Stomach (tissue), 9 donors: ENCODE results near the gene ELAC1. TPM values are rescaled to one million over a fixed set of nuclear protein-coding genes. Genes with fewer than 3 reads are reported as not detected.
"Not testable (repeated sequence)": the region's sequence is repeated elsewhere in the genome, so short reads cannot be mapped to it uniquely, and the experiment has no call there.

Experiments used
- DNase-seq, 2 donors: peaks; one replicate each; pipeline versions ENCODE4 v3.0.0 to v3.0.0-alpha.2; 2013 to 2019
- H3K27ac ChIP-seq, 5 donors: fragments of 200-600 bp in 4 of 5; sonication (generic) in 4 of 5; one replicate each; pipeline ENCODE4 v1.5.1; 2013 to 2019; ENCODE audit warnings: mild to moderate bottlenecking in 1 of 5, moderate library complexity in 1 of 5
- H3K27me3 ChIP-seq, 3 donors: fragments of 200-600 bp; sonication (generic); one replicate each; pipeline ENCODE4 v1.5.1; 2017 to 2019; ENCODE audit warnings: mixed run types in 1 of 3
- H3K36me3 ChIP-seq, 4 donors: fragments of 200-600 bp; sonication (generic); 1 replicate in 3 of 4; 2 replicates in 1 of 4; pipeline ENCODE4 v1.5.1; 2016 to 2019
- H3K4me1 ChIP-seq, 4 donors: fragments of 200-600 bp; sonication (generic); one replicate each; pipeline ENCODE4 v1.5.1; 2016 to 2019
- H3K4me3 ChIP-seq, 4 donors: fragments of 200-600 bp; sonication (generic) in 3 of 4; one replicate each; pipeline ENCODE4 v1.5.1; 2016 to 2019; ENCODE audit warnings: mild to moderate bottlenecking in 1 of 4
- H3K9me3 ChIP-seq, 4 donors: fragments of 200-600 bp; sonication (generic); one replicate each; pipeline ENCODE4 v1.5.1; 2016 to 2019
- CTCF ChIP-seq, 7 experiments: fragments of 450-650 bp in 4 of 7; fragments of 200-600 bp in 3 of 7; sonication (generic) in 3 of 7; IDR thresholded peaks; one replicate each; pipeline ENCODE4 v1.5.1; 2016 to 2019; ENCODE audit warnings: antibody characterized with exemption in 7 of 7, control low read depth in 2 of 7, mild to moderate bottlenecking in 1 of 7
- EP300 ChIP-seq: sonication (generic); formaldehyde crosslinking; IDR thresholded peaks from one replicate; pipeline ENCODE4 v1.6.1; 2017; ENCODE audit warnings: antibody characterized with exemption
- POLR2A ChIP-seq, 4 donors: fragments of 450-650 bp; IDR thresholded peaks; one replicate each; pipeline ENCODE4 v1.6.1; 2016; ENCODE audit warnings: antibody characterized with exemption in 4 of 4, control low read depth in 2 of 4, mild to moderate bottlenecking in 1 of 4, moderate library complexity in 1 of 4
- POLR2AphosphoS5 ChIP-seq, 3 donors: sonication (generic); formaldehyde crosslinking; IDR thresholded peaks; one replicate each; pipeline ENCODE4 v1.6.1; 2016; ENCODE audit warnings: antibody characterized with exemption in 3 of 3
- WGBS, 5 donors: extraction: QIAGEN DNeasy Blood & Tissue Kit in 3 of 5; methylation state at CpG; one replicate each; pipeline versions ENCODE4 v1.1.5 to v1.1.7; 2013 to 2018; 5-methylcytosine and 5-hydroxymethylcytosine counted together
- intact Hi-C: fragments of 100-400 bp; cut with DNase I; formaldehyde crosslinking; loops from one replicate; pipeline ENCODE4 v1.15.1; 2023; ENCODE audit warnings: low total_unique reads
- polyA plus RNA-seq, 3 donors: library from polyadenylated mRNA; stranded (reverse); fragments of 200-250 nt; gene quantifications; one replicate each; pipeline ENCODE4 v1.2.3, GENCODE V29; 2013
- total RNA-seq, 5 donors: library from RNA; depleted of rRNA; stranded (reverse); fragments of >200 nt; gene quantifications; one replicate each; pipeline versions ENCODE4 v1.1.0 to v1.2.3, GENCODE V29; 2014 to 2016
- donor health status: healthy with polysubstance abuse.
- donor health status: Bipolar disorder and iron deficiency.
- donor health status: healthy.

ELAC1 gene
- total and polyA plus RNA-seq, 8 donors: 0.87 to 22.8 (median 6.4) TPM

DNA sequence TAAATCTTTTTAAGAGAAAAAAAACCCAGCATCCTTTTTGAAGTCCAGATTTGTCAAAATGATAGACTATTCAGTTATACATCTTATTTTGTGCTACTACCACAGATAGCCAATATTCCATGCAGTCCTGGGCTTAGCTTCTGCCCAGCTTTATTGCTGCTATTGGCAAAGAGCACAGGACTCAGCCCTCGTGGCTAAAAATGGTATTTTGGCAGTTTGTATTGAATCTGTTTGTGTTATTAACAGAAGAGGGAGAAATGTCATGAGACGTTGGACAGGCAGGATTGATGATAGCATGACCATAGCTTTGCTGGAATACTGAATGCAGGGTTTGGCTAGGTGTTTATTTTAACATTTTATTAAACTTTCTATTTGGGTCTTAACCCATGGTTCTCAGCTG, 19.4 kb downstream of the ELAC1 start:
- no peaks in the 10 kb centered on the region for H3K27me3 ChIP-seq
- no peak for DNase-seq
- WGBS, 5 donors: 43 to 68% (median 56%) methylated on average over 2 of the region's 2 CpGs
- no peaks in the 10 kb centered on the region for H3K9me3 ChIP-seq
- intact Hi-C loops: no loop called here
- H3K4me1 ChIP-seq: peaks cover 0 to 20% (median 4%) of the 10 kb centered on the region in 4 donors
- H3K36me3 ChIP-seq: peaks cover 6 to 39% (median 32%) of the 10 kb centered on the region in 4 donors
- no peak overlapping the region for H3K4me3 ChIP-seq
- TF ChIP-seq POLR2A (IDR thresholded peaks at IDR 0.05): no peak
- TF ChIP-seq EP300: no peak
- TF ChIP-seq CTCF (IDR thresholded peaks at IDR 0.05): no peak
- no peak for TF ChIP-seq POLR2AphosphoS5 (IDR thresholded peaks at IDR 0.05)
- H3K27ac ChIP-seq: no peak overlapping the region

DNA sequence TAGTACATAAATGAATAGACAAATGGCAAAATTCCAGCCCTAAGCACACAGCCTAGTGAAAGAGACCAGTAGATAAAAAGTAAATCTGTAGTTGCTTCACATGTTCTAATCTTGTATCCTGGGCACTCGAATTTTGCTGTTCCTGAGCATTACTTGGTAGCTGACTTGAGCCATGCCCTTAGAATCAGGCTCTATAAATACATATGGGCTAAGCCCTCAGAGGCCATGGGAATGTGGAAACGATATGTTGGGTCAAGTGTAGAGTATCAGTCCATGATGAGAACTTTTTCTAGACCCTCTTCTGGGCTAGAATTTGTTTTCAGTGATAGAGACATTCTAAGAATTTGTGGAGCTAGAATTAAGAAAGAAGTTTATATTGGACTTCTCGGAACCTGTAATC, 21.9 kb downstream of the ELAC1 start:
- no peak for DNase-seq
- TF ChIP-seq POLR2AphosphoS5 (IDR thresholded peaks at IDR 0.05) (no peak), CTCF (IDR thresholded peaks at IDR 0.05) (no peak), POLR2A (IDR thresholded peaks at IDR 0.05) (no peak), EP300 (no peak)
- 86 to 94% (median 88%) methylated on average over 3 of the region's 3 CpGs for WGBS, 5 donors
- H3K27ac ChIP-seq: no peak overlapping the region
- intact Hi-C loops: no loop called here
- no peaks in the 10 kb centered on the region for H3K27me3 ChIP-seq
- H3K4me1 ChIP-seq: peaks cover 0 to 13% (median 3%) of the 10 kb centered on the region in 4 donors
- H3K36me3 ChIP-seq: peaks cover under 1 to 30% (median 24%) of the 10 kb centered on the region in 4 donors
- no peak overlapping the region for H3K4me3 ChIP-seq
- no peaks in the 10 kb centered on the region for H3K9me3 ChIP-seq

- Histone ChIP-seq H3K27ac (no peak overlapping the region), H3K36me3 (peaks cover 0 to 12% (median 6%) of the 10 kb centered on the region in 4 donors), H3K4me3 (no peak overlapping the region), H3K4me1 (peaks cover 0 to 3% (median under 1%) of the 10 kb centered on the region in 4 donors), H3K9me3 (no peaks in the 10 kb centered on the region), H3K27me3 (no peaks in the 10 kb centered on the region)
- intact Hi-C loops: no loop called here
- no peak for DNase-seq
- 64 to 78% (median 69%) methylated on average over 3 of the region's 3 CpGs for WGBS, 5 donors
- TF ChIP-seq EP300 (no peak), POLR2A (IDR thresholded peaks at IDR 0.05) (no peak), CTCF (IDR thresholded peaks at IDR 0.05) (no peak), POLR2AphosphoS5 (IDR thresholded peaks at IDR 0.05) (no peak)
These were observed 24.5 kb downstream of the ELAC1 start for GRCh38 chr18:50992351-50992762.

DNA sequence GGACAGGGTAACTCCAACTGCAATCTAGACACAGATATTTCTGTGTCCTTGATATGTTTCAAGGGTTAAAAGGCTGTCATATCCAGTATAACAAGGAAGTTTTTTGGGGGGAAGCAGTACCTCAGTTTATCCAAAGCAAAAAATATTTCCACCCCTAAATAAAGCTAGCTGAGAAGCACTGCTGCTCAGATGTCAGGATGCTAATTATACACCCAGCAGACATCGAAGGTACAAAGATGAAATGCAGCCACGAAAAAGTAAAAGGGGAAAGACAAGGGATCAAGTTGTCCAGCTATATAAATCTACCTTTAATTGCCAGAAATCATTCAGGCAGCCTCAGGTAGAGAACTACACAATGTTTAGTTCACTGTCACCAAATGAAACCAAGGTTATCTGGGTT, 26.2 kb downstream of the ELAC1 start:
- no peak for TF ChIP-seq EP300
- TF ChIP-seq POLR2A (IDR thresholded peaks at IDR 0.05): no peak
- no peak for TF ChIP-seq POLR2AphosphoS5 (IDR thresholded peaks at IDR 0.05)
- TF ChIP-seq CTCF (IDR thresholded peaks at IDR 0.05): no peak
- Histone ChIP-seq H3K9me3 (no peaks in the 10 kb centered on the region), H3K4me1 (no peaks in the 10 kb centered on the region), H3K36me3 (no peaks in the 10 kb centered on the region), H3K27ac (no peak overlapping the region), H3K27me3 (no peaks in the 10 kb centered on the region), H3K4me3 (no peak overlapping the region)
- intact Hi-C loops: no loop called here
- WGBS, 5 donors: 87 to 94% (median 90%) methylated on average over 2 of the region's 2 CpGs
- no peak for DNase-seq

DNA sequence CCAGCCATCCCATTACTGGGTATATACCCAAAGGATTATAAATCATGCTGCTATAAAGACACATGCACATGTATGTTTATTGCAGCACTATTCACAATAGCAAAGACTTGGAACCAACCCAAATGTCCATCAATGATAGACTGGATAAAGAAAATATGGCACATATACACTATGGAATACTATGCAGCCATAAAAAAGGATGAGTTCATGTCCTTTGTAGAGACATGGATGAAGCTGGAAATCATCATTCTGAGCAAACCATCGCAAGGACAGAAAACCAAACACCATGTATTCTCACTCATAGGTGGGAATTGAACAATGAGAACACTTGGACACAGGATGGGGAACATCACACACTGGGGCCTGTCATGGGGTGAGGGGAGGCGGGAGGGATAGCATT, 35.3 kb downstream of the ELAC1 start:
- intact Hi-C loops, H3K27me3 ChIP-seq, H3K4me3 ChIP-seq, H3K36me3 ChIP-seq, DNase-seq, H3K9me3 ChIP-seq, H3K27ac ChIP-seq, H3K4me1 ChIP-seq: not testable (repeated sequence)
- WGBS, 5 donors: 87 to 100% (median 95%) methylated on average over 2 of the region's 2 CpGs
